DOHH2 (cell line): ENCODE measurements around the gene INSC.

Experiments used
- H3F3A ChIP-seq: fragments of 200-600 bp; sonication (generic), shearing (Covaris generic); 2 replicates; pipeline ENCODE4 v1.6.0; 2016; ENCODE audit warnings: antibody characterized with exemption, mild to moderate bottlenecking; ENCODE audit not compliant: control insufficient read depth, insufficient read depth
- H3K27ac ChIP-seq: fragments of 200-600 bp; sonication (generic); 2 replicates; pipeline ENCODE4 v1.5.1; 2014; ENCODE audit warnings: low read depth, mild to moderate bottlenecking, low read length, moderate library complexity
- H3K27me3 ChIP-seq: fragments of 200-600 bp; sonication (generic); 2 replicates; pipeline ENCODE4 v1.6.1; 2014; ENCODE audit warnings: mild to moderate bottlenecking, low read length, mixed read lengths; ENCODE audit not compliant: control insufficient read depth
- H3K36me3 ChIP-seq: fragments of 200-600 bp; sonication (generic); 2 replicates; pipeline ENCODE4 v1.6.1; 2014; ENCODE audit warnings: mild to moderate bottlenecking, low read length, moderate library complexity, mixed read lengths; ENCODE audit not compliant: control insufficient read depth
- H3K4me1 ChIP-seq: fragments of 200-600 bp; sonication (generic); 2 replicates; pipeline ENCODE4 v1.6.1; 2014; ENCODE audit warnings: mild to moderate bottlenecking, low read length, mixed read lengths; ENCODE audit not compliant: control insufficient read depth
- H3K4me2 ChIP-seq: fragments of 200-600 bp; sonication (generic); 2 replicates; pipeline ENCODE4 v1.6.0; 2014; ENCODE audit warnings: mild to moderate bottlenecking, low read length, moderate library complexity
- H3K4me3 ChIP-seq: fragments of 200-600 bp; sonication (generic); 2 replicates; pipeline ENCODE4 v1.5.1; 2014; ENCODE audit warnings: mild to moderate bottlenecking, low read length, mixed read lengths
- H3K79me2 ChIP-seq: fragments of 200-600 bp; sonication (generic); 2 replicates; pipeline ENCODE4 v1.6.1; 2014; ENCODE audit warnings: mild to moderate bottlenecking, low read length, mixed read lengths; ENCODE audit not compliant: control insufficient read depth
- H3K9me2 ChIP-seq: fragments of 200-600 bp; sonication (generic); replicated peaks from 2 replicates; pipeline ENCODE4 v1.6.1; 2014; ENCODE audit warnings: mild to moderate bottlenecking, low read length, mixed read lengths; ENCODE audit not compliant: control insufficient read depth
- H3K9me3 ChIP-seq: fragments of 200-600 bp; sonication (generic); 2 replicates; pipeline ENCODE4 v1.6.1; 2014; ENCODE audit warnings: antibody characterized with exemption, low read length, mixed read lengths; ENCODE audit not compliant: control insufficient read depth, insufficient read depth
- H4K20me1 ChIP-seq: fragments of 200-600 bp; sonication (generic); 2 replicates; pipeline ENCODE4 v1.6.0; 2014; ENCODE audit warnings: low read depth, mild to moderate bottlenecking, antibody characterized with exemption, low read length, moderate library complexity; ENCODE audit not compliant: control insufficient read depth, insufficient read depth
- EZH2phosphoT487 ChIP-seq: fragments of 200-600 bp; sonication (generic); IDR thresholded peaks from 2 replicates; pipeline ENCODE4 v1.6.1; 2017; ENCODE audit warnings: borderline replicate concordance, mild to moderate bottlenecking, antibody characterized with exemption, low read length, moderate library complexity, mixed read lengths
- TF ChIP-seq, protein P1 (sequence below): fragments of 200-600 bp; sonication (generic); IDR thresholded peaks from one replicate; pipeline ENCODE4 v1.5.1; 2014; ENCODE audit warnings: antibody characterized with exemption, mild to moderate bottlenecking, low read depth, low read length; ENCODE audit not compliant: poor library complexity, severe bottlenecking

Gene INSC

GRCh38 chr11:15228331-15228849 lies 113.7 kb downstream of the INSC start:
- Histone ChIP-seq H3K4me2 (no peak overlapping the region), H3F3A (no peaks in the 10 kb centered on the region), H3K79me2 (no peaks in the 10 kb centered on the region)

GRCh38 chr11:15229069-15229468 lies 114.3 kb downstream of the INSC start:
- Histone ChIP-seq H3K4me3 (no peak overlapping the region), H3K9me3 (no peaks in the 10 kb centered on the region), H3K4me2 (no peak overlapping the region), H3K79me2 (no peaks in the 10 kb centered on the region), H3K36me3 (no peaks in the 10 kb centered on the region), H3K9me2 (no peaks in the 10 kb centered on the region), H3K4me1 (peaks cover 9% of the 10 kb centered on the region), H4K20me1 (no peaks in the 10 kb centered on the region), H3F3A (no peaks in the 10 kb centered on the region), H3K27ac (no peak overlapping the region), H3K27me3 (no peaks in the 10 kb centered on the region)
- TF ChIP-seq, protein P1, sequence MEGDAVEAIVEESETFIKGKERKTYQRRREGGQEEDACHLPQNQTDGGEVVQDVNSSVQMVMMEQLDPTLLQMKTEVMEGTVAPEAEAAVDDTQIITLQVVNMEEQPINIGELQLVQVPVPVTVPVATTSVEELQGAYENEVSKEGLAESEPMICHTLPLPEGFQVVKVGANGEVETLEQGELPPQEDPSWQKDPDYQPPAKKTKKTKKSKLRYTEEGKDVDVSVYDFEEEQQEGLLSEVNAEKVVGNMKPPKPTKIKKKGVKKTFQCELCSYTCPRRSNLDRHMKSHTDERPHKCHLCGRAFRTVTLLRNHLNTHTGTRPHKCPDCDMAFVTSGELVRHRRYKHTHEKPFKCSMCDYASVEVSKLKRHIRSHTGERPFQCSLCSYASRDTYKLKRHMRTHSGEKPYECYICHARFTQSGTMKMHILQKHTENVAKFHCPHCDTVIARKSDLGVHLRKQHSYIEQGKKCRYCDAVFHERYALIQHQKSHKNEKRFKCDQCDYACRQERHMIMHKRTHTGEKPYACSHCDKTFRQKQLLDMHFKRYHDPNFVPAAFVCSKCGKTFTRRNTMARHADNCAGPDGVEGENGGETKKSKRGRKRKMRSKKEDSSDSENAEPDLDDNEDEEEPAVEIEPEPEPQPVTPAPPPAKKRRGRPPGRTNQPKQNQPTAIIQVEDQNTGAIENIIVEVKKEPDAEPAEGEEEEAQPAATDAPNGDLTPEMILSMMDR = no peak
- TF ChIP-seq EZH2phosphoT487 = no peak

More at GRCh38 chr11:15228331-15228849, 113.7 kb downstream of the INSC start:
- Histone ChIP-seq H3K36me3 (no peaks in the 10 kb centered on the region), H4K20me1 (no peaks in the 10 kb centered on the region), H3K27ac (no peak overlapping the region), H3K27me3 (no peaks in the 10 kb centered on the region), H3K4me1 (peaks cover 4% of the 10 kb centered on the region), H3K4me3 (no peak overlapping the region), H3K9me2 (no peaks in the 10 kb centered on the region), H3K9me3 (no peaks in the 10 kb centered on the region)
- TF ChIP-seq EZH2phosphoT487 = no peak
- TF ChIP-seq, protein P1 = no peak

DNA sequence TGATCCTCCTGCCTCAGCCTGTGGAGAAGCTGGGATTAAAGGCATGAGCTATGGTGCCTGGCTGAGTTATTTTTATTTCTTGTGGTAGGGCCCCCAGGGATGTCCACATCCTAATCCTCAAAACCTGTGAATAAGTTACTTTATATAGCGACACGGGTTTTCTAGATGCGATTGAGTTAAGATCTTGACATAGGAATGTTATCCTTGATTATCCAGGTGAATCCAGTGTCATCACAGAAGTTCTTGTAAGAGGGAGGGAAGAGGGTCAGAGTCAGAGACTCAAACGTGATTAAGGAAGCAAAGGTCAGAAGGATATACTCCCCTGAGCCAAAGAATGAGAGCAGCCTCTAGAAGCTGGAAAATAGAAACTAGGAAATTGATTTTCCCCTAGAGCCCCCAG lies 117.8 kb downstream of the INSC start:
- Histone ChIP-seq H3K36me3 (no peaks in the 10 kb centered on the region), H3K79me2 (no peaks in the 10 kb centered on the region), H3K9me2 (no peaks in the 10 kb centered on the region), H3K4me3 (no peak overlapping the region), H3K27ac (no peak overlapping the region), H3K4me2 (no peak overlapping the region), H3K4me1 (peaks cover 9% of the 10 kb centered on the region), H4K20me1 (no peaks in the 10 kb centered on the region), H3K27me3 (no peaks in the 10 kb centered on the region), H3K9me3 (no peaks in the 10 kb centered on the region), H3F3A (no peaks in the 10 kb centered on the region)
- no peak for TF ChIP-seq EZH2phosphoT487
- TF ChIP-seq, protein P1 = no peak
